HG02571 (cell line): ENCODE measurements around the gene TEAD1.

Source experiments
- ATAC-seq: cut with Tn5 transposase; IDR thresholded peaks from one replicate; pipeline ENCODE4 v1.9.1; 2021; ENCODE audit warnings: mild to moderate bottlenecking, moderate library complexity; ENCODE audit not compliant: unreplicated experiment

Gene TEAD1

DNA sequence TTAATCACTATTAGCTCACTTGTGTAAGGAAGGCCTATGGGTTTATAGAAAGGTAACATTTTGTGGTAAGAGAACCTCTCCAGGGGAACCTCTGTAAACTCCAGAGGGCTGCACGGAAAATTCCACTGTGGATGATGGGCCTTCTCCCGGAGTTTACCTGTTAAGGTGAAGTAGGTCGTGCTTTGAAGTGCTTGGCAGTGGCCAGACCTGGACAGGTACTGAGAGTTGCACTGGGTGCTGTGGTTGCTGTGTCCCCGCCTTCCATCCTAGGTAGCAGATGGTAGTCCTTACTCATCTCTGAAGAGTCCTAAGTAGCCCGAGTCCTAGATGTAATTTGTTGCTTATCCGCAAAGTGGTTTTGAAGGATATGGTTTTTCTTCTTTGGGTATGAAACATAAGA is 133.4 kb downstream of the TEAD1 start:
- no peak for ATAC-seq

DNA sequence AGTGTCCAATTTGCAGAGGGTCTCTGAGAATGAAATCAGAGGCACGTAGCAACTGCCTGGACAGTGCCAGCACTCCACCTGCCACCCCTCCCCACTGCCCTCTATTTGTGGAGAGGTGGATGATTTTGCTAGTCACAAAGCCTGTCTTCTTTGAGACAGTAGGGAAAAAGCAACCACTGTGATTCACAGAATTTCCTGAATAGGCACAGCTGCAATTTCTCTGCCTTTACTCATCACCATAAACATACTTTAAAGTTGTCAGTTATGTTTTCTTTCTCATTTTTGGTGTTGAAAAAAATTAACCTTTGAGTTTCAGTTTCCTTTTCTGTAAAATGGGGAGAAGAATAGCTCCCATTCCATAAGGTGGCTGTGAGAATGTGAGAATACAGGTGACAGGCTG is 134.3 kb downstream of the TEAD1 start:
- ATAC-seq, result no peak

DNA sequence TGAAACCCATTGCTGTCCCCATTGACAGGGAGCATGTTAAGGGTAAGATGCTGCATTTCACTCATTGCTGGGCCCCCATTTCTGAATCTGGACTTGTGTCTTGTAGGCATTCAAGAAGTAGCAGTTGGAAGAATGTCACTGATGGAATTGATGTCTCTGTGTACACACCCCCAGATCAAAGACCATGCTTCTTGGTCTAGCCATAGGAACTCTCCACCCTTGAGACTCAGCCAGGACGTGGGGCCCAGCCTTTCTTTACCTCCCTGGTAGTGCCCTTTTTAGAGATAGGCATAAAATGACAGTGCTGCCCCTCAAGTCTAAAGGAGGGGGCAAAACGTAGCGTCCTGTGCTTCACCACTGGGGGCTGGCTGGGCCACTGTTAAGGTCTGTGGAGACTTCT is 135.1 kb downstream of the TEAD1 start:
- no peak for ATAC-seq

DNA sequence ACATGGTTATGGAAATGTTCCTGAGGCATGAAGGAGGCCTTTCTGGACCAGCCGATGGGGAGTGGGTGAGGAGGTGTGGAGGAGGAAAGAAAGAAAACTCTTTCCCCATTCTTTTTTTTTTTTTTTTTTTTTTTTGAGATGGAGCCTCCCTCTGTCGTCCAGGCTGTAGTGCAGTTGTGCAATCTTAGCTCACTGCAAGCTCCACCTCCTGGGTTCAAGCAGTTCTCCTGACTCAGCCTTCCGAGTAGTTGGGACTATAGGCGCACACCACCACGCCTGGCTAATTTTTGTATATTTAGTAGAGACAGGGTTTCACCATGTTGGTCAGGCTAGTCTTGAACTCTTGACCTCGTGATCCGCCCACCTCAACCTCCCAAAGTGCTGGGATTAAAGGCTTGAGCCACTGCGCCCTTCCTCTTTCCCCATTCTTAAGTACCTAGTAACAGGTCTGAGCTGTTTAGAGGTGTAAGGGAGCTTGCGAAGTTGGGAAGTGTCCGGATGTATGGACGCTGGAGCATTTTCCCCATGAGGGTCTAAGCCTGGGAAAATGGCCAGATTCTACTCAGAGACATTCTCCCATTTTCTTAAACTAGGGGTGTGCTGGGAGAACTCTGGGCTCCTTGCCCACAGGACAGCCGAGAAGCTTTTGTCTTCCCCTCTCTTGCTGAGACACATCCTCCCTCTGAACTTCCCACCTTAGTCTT is 135.8 kb downstream of the TEAD1 start:
- ATAC-seq, result no peak

DNA sequence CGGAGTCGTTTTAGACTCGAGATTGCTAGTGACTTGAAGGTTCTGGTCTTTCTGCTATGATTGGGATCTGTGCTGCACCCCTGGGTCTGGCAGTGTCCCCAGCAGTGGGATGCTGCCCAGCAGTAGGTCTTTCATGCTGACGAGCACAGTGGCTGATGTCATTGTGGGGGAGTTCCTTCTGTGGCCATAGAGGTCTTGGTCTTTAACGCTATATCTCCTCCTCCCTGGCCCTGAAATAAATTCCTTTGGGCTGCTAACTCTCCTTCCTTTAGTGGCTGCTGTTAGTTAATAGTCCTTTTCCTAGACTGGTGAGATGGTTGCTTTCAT is 136.3 kb downstream of the TEAD1 start:
- no peak for ATAC-seq

DNA sequence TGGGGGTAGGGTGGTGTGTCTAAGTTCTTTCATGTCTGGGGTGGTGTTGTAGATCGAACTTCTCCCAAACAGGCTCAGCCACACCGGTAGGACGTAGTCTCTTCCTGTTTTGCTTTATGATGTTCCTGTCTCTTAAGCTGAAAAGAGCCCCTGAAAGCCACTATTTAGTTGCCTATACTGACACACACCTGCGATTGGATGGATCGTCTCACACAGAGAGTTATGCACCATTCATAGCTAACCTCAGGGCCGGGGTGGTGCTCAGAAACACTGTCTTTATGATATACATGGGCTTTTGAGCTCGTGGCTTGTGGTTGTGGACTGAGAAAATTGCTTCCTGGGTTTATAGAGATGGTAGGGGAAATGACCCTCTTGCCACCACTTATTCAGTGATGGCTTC is 137.6 kb downstream of the TEAD1 start:
- no peak for ATAC-seq

DNA sequence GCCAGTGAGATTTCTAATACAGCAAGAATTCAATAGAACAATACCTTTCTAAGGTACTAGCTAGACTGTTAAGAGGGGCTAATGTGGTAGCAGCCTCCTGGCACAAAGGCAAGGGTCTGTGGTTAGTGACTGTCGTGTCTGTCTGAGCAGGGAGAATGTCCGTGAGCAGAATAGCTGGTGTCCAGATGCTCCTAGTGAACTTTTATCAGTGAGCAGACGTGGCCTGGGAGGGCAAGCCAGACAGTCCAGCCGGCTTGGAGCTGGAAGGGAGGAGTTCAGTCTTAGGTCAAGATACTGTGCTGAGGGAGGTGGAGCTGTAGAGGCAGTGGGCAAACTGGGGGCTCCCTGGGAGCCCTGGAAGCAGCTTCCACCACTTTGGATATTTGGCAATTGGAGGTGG is 138.6 kb downstream of the TEAD1 start:
- ATAC-seq, result no peak

DNA sequence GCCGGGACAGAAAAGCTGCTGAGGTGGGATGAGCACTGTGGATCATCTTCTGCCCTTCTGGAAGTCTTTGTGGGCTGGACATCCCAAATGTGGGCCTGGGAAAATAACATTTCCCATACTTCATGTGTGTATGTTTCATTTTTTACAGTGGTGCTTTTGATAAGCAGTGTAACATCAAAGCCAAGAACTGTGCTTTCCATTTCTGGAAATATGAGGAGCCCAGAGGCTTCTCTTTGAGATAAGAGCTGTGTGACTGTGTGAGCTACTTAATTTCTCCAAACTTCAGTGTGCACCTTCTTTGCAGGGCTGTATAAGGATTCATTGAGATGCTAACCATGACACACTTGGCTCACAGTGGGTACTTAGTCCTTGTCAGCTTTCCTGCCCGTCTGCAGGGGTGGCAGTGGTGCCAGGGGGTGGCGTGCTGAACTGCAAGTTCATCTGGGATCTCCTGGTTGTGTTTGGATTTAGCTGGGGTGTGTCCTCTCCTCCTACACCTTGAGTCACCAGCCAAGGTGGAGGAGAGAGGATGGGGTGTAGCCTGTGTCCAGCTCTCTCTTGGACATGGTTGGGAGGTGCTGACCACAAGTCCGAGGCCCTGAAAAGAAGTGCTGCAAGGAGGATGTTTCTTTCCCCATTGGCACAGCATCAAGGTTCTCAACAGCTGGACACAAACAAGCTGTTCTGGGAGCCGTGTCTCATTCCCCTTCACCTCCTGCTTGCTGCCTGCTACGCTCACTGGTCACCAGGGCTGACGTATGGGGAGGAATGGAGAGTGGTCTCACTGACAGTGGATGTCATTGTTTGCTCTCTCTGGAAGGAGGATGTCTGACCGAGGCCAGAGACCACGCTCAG is 139.4 kb downstream of the TEAD1 start:
- ATAC-seq, result no peak

DNA sequence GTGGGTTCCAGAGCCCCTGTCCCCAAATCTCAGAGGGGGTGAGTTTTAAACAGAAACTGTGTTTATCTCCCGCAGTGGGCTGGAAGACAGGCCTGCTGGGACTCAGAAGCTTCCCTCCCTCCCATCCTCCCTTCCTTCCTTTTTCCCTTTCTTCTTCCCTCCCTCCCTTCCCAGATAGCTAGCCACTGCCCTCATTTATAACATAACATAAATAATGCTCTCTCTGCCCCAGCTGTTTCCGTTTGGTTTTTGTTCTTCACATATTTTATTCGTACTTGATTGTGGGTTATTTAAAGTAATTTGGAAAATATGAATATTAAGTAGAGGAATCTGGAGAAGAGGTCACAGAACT is 140.9 kb downstream of the TEAD1 start:
- ATAC-seq, result no peak

DNA sequence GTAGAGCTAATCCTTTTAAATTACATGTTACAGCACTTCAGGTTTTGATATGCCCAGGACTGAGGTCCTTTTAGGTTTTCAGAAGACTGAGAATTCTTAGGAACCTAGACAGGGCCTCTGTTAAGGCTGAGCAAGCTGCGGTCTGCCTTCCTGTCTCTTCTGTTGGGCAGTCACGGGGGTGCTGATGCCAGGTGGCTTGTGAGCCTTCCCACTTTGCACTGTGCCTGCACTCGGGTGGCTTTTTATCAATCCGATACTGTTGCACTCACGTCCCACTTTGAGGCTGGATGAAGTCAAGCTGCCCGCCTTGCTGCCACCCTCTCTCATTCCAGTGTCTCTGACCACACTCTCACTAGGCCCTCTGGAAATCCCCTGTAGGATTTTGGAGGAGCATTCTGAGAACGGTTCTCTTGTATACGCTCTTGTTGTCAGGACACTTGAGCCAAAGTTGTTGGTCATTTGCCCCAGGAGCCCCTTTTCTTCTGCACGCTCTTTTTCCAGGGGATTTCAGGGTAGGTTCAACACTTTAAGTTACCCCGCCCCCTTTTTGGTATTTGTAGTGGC is 141.8 kb downstream of the TEAD1 start:
- no peak for ATAC-seq

DNA sequence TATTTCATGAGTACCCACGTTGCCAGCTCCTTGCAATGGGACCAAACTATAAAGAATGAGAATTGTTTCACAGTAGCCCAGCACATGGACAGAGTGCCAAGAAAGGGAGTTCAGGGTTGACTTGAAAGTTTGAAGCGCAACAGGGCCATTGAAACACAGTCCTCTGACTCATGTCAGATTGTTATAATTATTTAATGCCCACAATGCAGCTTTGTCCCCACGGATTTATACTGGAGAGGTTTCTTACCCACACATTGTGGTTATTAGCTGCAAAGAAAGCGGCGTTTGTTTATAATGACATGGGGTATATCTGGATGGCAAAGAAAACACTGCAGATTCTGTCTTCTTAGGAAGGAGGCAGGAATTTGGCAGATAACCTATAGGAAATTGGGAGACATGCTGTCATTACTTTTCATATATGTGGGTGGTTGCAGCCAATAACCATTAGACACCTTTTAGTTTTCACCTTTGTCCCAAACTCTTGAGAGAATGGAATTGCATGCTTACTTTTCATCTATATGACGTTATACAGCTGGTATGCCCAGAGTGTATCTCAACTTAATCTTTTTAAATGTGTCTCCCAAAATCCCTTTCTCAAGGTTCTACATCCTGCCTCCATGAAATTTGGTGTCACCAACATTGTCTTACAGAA is 143.6 kb downstream of the TEAD1 start:
- ATAC-seq, result no peak

DNA sequence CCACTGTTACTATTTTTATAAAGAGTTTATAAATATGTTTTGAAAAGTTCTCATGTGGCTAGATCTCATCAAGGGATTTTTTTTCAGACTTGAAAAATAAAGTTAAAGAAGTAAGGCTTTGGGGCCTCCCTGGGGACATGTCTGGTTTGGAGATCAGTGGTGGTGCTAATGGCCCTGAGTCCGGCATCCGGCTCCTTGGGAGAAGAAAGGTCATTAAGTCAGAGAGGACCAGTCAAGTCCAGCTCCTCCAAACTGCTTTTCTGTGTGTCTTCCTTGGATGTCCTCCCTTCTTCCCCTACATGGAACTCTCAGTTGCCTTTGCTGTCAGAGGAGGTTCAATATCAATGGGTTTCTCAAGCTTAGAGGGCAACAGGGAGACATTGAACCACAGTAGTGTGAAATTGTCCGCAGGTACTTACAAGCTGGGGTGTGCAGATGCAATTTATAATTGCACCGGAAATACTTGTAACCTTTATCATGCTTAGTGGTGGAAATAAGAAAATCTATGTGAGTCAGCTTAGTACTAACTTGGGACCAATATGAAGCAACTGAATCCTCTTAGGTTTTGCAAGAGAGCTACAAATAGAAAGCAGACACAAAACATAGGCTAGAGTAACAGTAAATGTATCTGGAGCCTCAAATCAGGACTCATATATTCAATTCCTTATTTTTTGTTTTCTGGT is 144.3 kb downstream of the TEAD1 start:
- ATAC-seq, result no peak

DNA sequence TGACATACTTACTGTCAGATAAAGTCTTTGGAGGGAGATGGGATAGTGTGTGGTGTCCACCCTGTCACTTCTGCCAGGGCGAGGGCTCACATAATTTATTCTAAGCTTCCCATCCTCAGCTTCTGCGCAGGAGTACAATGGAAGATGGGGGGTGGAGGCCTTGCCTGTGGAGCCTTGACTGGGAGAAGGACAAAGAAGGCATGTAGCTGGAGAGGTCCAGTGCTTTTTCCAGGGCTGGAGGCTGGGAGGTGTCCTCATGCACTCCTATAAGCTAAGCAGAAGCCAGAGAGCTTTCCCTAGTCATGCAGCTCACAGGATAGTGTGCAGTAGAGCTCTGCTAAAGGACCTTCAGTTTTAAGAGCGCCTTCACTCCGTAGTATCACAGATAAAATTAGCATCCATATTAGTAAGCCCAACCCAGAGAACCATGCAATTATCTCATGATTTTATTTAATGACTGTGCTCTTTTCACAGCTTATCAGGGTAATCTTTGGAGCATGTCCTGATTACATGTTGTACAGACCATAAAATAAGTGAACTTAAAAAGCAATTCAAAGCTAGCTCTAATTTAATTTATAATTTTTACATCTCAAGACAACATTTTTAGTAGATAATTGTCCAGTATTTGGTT is 148.3 kb downstream of the TEAD1 start:
- ATAC-seq, result no peak

DNA sequence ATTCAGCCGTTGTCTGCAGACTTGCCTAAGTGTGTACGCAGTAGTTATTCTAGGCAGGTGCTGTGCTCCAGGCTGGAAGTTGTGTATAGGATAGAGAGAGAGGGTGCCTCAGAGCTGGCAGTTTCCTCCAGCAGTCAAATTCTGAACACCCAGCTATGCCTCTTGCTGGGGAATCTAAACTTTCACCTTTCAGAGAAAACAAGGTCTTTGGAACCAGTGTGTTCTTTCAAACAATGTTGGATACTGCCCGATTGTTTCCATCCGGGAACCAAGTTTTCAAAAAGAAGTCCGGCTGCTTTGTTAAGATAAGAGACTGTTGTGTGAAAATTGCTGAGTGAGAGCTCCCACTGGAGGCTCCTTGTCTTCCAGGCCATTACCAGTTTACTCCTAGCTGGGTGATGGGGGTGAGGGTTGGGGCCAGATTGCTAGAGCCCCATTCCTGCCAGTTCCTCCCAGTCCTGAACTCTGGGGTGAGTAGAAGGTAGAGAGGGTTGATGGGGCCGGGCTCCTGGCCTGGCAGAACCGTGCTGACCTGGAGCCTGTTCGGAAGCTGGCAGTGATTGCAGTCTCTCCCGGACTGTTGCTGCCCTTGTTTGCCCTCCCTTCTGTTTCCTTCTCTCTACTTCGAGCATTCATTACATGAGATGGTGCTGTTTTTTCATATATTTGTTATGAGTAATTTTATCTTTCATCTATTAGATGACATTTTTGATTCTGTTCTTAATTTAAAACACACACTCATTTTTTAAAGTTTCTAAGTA is 150.2 kb downstream of the TEAD1 start:
- ATAC-seq, result no peak

DNA sequence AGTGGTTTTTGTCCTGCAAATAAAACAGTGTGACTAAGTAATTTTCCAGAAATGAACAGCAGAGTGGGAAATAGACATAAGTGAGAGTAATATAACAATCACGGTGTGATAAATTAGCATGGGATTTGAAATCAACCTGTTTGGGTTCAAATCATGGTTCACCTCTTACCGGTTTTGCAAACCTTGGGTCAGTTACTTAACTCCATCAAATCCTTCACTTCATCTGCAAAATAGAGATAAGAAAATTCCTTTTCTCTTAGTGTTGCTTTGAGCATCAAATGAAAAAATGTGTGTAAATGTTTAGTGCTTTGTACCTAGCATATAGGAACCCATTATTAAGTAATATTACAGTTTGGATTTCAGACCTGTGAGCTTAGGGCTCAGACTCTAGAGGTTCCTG is 152.2 kb downstream of the TEAD1 start:
- ATAC-seq, result no peak

DNA sequence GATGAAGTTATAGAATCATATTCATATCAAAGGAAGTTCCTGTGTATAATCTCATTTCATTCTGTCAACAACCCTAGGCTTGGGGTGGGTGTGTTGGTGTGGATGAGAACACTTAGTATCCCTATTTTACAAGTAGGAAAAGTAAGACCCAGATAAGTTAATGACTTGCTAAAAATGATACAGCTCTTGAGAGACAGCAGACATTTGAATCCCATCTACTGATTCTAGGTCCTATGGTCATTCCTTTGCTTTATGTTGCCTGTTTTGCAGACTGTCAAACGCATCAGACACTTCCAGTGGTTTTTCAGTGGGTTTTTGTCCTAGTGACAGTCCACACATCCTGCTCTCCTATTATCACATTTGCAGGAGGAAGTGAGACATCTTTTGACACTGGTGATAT is 153.1 kb downstream of the TEAD1 start:
- no peak for ATAC-seq

DNA sequence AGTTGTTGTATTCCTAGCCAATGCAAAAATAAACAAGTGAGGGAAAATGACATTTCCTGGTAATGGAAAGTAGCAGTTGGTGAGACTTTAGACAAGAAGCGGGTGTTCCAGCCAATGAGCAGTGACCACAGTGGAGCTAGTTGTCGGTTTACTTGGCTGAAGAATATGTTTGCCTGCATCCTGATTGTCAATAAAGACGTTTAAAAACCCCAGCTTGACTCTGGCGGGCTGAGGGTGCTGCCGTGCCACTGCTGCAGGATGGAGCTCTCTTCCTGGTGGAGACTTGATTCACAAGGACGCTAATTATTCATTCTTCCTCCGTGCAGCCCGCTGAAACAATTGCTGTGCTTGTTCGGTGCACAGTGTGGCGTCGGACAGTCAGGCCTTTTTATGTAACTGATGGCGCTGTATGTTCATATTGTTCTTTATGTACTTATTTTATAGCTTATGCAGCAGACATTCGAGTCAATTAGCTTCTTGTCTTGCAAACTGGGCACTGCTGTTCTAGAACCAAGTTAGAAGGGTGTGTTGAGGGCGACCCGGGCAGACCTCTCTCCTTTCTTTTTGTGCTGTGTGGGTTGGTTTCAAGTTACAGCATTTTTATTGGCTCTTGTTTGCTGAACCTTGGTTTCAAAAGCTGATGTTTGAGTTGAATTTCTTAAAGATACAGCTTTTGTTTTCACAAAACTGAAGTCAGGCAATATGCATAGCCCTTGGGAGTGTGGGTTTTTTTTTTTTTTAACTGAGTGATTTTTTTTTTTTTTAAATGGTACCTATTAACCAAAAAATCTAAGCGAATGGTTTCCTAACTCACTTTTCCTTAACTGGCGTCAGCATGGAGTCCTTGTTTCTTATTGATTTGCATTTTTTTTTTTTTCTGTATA is 153.9 kb downstream of the TEAD1 start:
- ATAC-seq, result peak; percentile 84

DNA sequence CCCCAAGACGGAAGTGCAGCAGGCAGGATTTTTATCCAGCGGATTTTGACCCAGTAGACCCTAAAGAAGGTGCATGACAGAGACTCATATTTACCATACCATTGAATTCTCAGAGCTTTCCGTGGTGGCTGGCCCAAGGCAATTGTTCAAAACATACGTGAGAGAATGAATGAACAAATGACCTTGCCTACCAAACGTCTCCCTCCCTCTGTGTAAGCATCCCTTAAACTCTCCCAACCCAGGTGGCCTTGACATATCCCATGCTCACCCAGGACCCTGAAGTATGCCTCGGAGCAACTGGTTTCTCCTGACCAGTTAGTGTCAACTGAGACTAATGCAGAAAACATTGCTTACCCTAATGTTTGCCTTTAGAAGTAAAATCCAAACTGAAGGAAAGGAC is 154.9 kb downstream of the TEAD1 start:
- ATAC-seq, result no peak
